Neutrophil (primary cell): ENCODE data around the gene NEDD4L.

Experiments
- H3K27ac ChIP-seq: fragments of 200-600 bp; sonication (generic); 2 replicates; pipeline ENCODE4 v1.5.1; 2016; ENCODE audit warnings: mild to moderate bottlenecking, moderate library complexity
- H3K27me3 ChIP-seq: fragments of 200-600 bp; sonication (generic); 2 replicates; pipeline ENCODE4 v1.6.0; 2016; ENCODE audit warnings: mild to moderate bottlenecking
- H3K36me3 ChIP-seq: fragments of 200-600 bp; sonication (generic); 2 replicates; pipeline ENCODE4 v1.5.1; 2017
- H3K4me1 ChIP-seq, 2 experiments: fragments of 200-600 bp in 1 of 2; sonication (generic) in 1 of 2; 1 replicate in 1 of 2; 2 replicates in 1 of 2; pipeline versions ENCODE4 v1.5.1 to v1.6.1; 2013 to 2016; ENCODE audit warnings: low read depth in 1 of 2, low read length in 1 of 2, mild to moderate bottlenecking in 1 of 2, moderate library complexity in 1 of 2; ENCODE audit not compliant: control insufficient read depth in 1 of 2, insufficient read depth in 1 of 2
- H3K4me3 ChIP-seq, 2 experiments: fragments of 200-600 bp in 1 of 2; sonication (generic) in 1 of 2; 1 replicate in 1 of 2; 2 replicates in 1 of 2; pipeline ENCODE4 v1.5.1; 2013 to 2016; ENCODE audit warnings: low read depth in 1 of 2, low read length in 1 of 2, mild to moderate bottlenecking in 1 of 2, moderate library complexity in 1 of 2
- H3K9me3 ChIP-seq: fragments of 200-600 bp; sonication (generic); 2 replicates; pipeline ENCODE4 v1.5.1; 2016
- TF ChIP-seq, protein P1 (sequence below): fragments of 200-600 bp; sonication (generic); IDR thresholded peaks from 2 replicates; pipeline ENCODE4 v1.5.1; 2016; ENCODE audit warnings: antibody characterized with exemption

The NEDD4L gene

DNA sequence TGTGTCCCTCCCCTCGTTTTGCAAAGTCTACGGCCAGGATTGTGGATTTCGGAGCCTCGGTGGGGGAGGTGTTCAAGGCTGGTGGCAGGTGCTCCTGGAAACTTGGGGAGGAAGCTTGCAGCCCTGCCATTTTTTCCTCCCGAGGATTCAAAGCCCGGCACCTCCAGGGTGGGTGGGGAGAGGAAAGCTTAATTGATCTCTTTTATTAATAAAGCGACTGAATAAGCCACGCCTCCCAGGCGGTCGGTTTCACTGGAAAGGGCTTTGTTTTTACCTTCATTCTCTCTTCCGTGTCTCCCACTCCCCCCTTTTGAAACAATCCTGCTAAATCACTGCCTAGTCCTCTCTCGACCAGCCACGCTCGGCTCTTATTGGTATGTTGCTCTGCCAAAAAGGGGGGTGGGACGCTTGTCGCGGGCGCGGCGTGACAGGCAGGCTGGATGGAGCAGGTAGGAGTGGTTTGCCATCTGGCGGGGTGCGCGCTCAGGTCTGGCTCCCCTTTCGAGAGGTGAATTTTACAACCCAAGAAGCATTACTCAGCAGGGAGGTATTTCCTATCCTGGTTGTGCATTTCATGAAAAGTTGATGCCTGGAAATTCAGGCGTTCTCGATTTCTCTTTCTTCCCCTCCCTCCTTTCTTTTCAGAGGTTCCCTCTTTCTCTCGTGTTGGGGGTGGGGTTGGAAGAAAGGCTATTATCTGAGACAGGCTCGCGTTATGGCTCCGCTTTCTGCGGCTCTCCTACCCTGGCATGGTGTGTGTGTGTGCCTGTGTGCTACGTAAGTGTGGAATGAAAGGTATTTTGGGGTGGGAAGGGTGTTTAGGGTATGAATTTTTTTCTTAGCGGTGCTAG is 1.4 kb downstream of the NEDD4L start:
- Histone ChIP-seq H3K9me3 (no peaks in the 10 kb centered on the region), H3K4me1 (peaks cover 14 to 29% of the 10 kb centered on the region in 2 experiments), H3K27me3 (peaks cover 72% of the 10 kb centered on the region), H3K4me3 (peak overlapping the region in 1 of 2 experiments; percentile 56), H3K36me3 (no peaks in the 10 kb centered on the region), H3K27ac (no peak overlapping the region)
- TF ChIP-seq, protein P1, sequence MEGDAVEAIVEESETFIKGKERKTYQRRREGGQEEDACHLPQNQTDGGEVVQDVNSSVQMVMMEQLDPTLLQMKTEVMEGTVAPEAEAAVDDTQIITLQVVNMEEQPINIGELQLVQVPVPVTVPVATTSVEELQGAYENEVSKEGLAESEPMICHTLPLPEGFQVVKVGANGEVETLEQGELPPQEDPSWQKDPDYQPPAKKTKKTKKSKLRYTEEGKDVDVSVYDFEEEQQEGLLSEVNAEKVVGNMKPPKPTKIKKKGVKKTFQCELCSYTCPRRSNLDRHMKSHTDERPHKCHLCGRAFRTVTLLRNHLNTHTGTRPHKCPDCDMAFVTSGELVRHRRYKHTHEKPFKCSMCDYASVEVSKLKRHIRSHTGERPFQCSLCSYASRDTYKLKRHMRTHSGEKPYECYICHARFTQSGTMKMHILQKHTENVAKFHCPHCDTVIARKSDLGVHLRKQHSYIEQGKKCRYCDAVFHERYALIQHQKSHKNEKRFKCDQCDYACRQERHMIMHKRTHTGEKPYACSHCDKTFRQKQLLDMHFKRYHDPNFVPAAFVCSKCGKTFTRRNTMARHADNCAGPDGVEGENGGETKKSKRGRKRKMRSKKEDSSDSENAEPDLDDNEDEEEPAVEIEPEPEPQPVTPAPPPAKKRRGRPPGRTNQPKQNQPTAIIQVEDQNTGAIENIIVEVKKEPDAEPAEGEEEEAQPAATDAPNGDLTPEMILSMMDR: no peak

DNA sequence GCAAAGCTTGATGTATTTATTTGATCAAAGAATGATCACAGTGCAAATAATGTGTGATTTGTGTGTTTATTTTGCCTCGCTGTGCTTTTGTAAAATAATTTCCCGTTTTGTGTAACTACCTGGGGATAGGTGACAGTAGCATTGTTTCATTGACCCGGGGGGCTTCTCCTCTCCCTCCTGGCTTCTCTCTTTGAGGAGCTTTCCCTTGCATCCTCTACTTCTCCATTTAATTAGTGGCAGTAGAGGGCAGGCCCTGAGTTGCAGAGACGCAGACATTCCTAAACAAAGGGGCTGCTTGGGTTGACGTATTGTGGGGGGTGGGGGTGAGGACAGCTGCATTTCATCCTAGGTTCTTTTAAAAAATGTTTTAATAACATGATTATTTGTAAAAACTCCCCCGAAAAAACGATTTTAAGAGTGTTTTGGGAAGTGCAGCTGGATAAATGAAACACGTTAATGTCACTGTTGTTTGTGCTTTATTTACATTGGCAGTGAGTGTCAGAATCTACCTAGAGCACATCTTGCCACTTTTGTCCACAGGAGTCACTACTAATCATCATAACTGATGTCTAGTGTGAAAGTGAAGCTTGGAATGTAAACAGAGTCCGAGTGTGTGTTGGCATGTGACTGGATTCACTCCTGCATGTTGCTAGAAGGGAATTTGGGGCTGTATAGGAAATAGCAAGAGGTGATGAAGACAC is 2.2 kb downstream of the NEDD4L start:
- H3K4me1 ChIP-seq: peaks cover 14 to 29% of the 10 kb centered on the region in 2 experiments
- TF ChIP-seq, protein P1: no peak
- H3K9me3 ChIP-seq: no peaks in the 10 kb centered on the region
- peaks cover 64% of the 10 kb centered on the region for H3K27me3 ChIP-seq
- no peaks in the 10 kb centered on the region for H3K36me3 ChIP-seq
- H3K27ac ChIP-seq: no peak overlapping the region
- H3K4me3 ChIP-seq: no peak overlapping the region

DNA sequence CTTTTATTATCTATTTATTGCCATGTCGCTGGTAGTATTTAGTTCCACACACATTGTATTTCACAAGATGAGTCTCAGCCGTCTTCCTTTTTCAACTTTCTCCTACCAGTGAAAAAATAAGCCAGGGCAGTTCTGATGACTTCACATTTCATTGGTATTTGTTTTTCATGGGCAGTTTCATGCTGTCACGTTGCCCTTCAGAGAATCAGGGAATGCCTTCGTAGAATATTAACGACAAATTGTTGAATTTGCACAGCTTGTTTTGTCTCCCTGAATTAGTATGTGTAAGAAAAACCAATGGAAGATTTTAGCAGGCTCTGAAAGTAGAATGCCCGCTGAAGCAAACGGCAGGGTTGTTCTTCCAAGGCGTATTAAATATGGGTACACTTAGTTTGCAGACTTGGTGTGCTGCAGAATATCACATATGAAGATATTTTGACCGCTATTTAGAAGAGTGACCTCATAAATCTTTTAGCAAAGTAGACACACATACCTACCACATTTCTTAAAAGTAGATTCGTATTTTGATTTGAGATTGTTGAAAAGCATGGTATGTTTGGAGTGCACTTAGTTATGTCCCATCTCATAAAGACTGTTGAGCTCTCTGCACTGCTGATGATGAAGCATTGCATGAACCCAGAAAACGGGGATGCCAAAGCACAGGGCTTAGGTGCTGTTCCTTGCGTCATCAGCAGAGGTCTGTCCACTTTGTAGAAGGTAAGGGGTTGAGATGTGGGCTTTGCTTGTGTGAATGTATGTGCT is 2.9 kb downstream of the NEDD4L start:
- Histone ChIP-seq H3K27me3 (peaks cover 57% of the 10 kb centered on the region), H3K9me3 (no peaks in the 10 kb centered on the region), H3K4me3 (no peak overlapping the region), H3K4me1 (peaks cover 14 to 29% of the 10 kb centered on the region in 2 experiments), H3K36me3 (no peaks in the 10 kb centered on the region), H3K27ac (no peak overlapping the region)
- TF ChIP-seq, protein P1: no peak

DNA sequence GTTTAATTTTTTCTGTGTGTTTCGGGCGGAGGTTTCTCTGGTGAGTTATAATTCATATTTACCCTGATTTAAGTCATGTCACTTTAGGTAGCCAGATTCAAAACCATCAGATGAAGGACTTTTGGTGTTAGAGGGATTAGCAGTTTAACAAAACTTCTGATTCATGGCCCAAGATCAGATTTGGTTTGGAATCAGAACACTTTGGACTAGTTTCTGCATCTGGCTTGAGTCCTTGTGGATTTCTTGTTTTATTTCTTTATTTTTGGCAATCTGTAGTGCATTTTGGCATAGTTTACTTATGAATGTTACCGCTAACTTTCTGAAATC is 3.5 kb downstream of the NEDD4L start:
- Histone ChIP-seq H3K36me3 (no peaks in the 10 kb centered on the region), H3K4me1 (peaks cover 14 to 29% of the 10 kb centered on the region in 2 experiments), H3K27me3 (peaks cover 51% of the 10 kb centered on the region), H3K27ac (no peak overlapping the region), H3K4me3 (no peak overlapping the region), H3K9me3 (no peaks in the 10 kb centered on the region)
- TF ChIP-seq, protein P1: no peak

DNA sequence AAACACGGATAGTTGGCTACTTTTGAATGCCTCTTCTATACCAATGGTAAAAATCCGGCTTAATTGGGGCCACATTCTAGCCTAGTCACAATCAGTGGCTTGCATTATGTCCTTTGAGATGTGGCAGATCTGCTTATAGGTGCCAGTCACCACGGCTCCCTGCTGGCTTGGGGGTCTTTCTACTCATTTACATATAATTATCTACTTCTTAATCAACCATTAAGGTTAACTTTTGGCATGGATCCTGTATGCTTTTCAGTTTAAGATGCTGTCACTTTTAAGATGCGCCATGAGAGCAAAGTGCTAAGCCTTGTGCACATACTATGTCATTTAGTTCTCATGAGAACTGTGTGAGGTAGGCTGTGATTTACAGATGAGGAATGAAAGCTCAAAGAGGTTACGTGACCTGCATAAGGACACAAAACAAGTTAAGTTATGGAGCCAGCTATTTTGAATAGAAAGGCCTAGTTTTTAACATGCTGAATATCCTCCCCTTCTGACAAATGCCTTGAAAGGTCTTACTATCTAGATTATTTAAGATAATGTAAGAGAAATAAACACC is 4.1 kb downstream of the NEDD4L start:
- Histone ChIP-seq H3K27ac (no peak overlapping the region), H3K4me3 (no peak overlapping the region), H3K4me1 (peaks cover 14 to 25% of the 10 kb centered on the region in 2 experiments), H3K27me3 (peaks cover 45% of the 10 kb centered on the region), H3K9me3 (no peaks in the 10 kb centered on the region), H3K36me3 (no peaks in the 10 kb centered on the region)
- TF ChIP-seq, protein P1: no peak
